Loucy (cell line): ENCODE measurements around the gene BCL7B.

Experiments
- H2AFZ ChIP-seq: fragments of 200-600 bp; sonication (generic); 2 replicates; pipeline ENCODE4 v1.6.0; 2016; ENCODE audit warnings: antibody characterized with exemption, mild to moderate bottlenecking, low read length, moderate library complexity
- H3F3A ChIP-seq: fragments of 200-600 bp; 2 replicates; pipeline ENCODE4 v1.6.0; 2016; ENCODE audit warnings: antibody characterized with exemption, low read depth, mild to moderate bottlenecking
- H3K27me3 ChIP-seq: fragments of 200-600 bp; sonication (generic); 2 replicates; pipeline ENCODE4 v1.6.1; 2014; ENCODE audit warnings: low read length, mild to moderate bottlenecking; ENCODE audit not compliant: insufficient read depth, poor library complexity, severe bottlenecking
- H3K36me3 ChIP-seq: fragments of 200-600 bp; sonication (generic); 2 replicates; pipeline ENCODE4 v1.6.1; 2016; ENCODE audit warnings: low read length; ENCODE audit not compliant: insufficient read depth
- H3K4me1 ChIP-seq: fragments of 200-600 bp; sonication (generic); 2 replicates; pipeline ENCODE4 v1.5.1; 2014; ENCODE audit warnings: low read length, mild to moderate bottlenecking; ENCODE audit not compliant: insufficient read depth, poor library complexity, severe bottlenecking
- H3K4me2 ChIP-seq: fragments of 200-600 bp; sonication (generic); 2 replicates; pipeline ENCODE4 v1.6.0; 2014; ENCODE audit warnings: antibody characterized with exemption, low read length, low read depth, mild to moderate bottlenecking; ENCODE audit not compliant: poor library complexity, severe bottlenecking
- H3K4me3 ChIP-seq: fragments of 200-600 bp; sonication (generic); 2 replicates; pipeline ENCODE4 v1.5.1; 2014; ENCODE audit warnings: low read length, mild to moderate bottlenecking, mixed read lengths; ENCODE audit not compliant: poor library complexity, severe bottlenecking
- H3K79me2 ChIP-seq: fragments of 200-600 bp; sonication (generic); 2 replicates; pipeline ENCODE4 v1.6.1; 2014; ENCODE audit warnings: low read length; ENCODE audit not compliant: insufficient read depth
- H3K9ac ChIP-seq: fragments of 200-600 bp; sonication (generic); 2 replicates; pipeline ENCODE4 v1.6.0; 2014; ENCODE audit warnings: mild to moderate bottlenecking, low read depth, low read length, moderate library complexity; ENCODE audit not compliant: poor library complexity, severe bottlenecking
- H3K9me2 ChIP-seq: fragments of 200-600 bp; sonication (generic); replicated peaks from 2 replicates; pipeline ENCODE4 v1.6.1; 2016; ENCODE audit warnings: low read depth, low read length, mixed read lengths
- H3K9me3 ChIP-seq: fragments of 200-600 bp; sonication (generic); 2 replicates; pipeline ENCODE4 v1.6.1; 2014; ENCODE audit warnings: mild to moderate bottlenecking, antibody characterized with exemption, low read length, low read depth; ENCODE audit not compliant: insufficient read depth
- H4K20me1 ChIP-seq: fragments of 200-600 bp; sonication (generic); 2 replicates; pipeline ENCODE4 v1.6.0; 2014; ENCODE audit warnings: antibody characterized with exemption, low read length, mild to moderate bottlenecking; ENCODE audit not compliant: insufficient read depth, poor library complexity, severe bottlenecking
- CTCF ChIP-seq: fragments of 200-600 bp; sonication (generic); conservative IDR thresholded peaks from 2 replicates; pipeline ENCODE4 v1.5.1; 2014; ENCODE audit warnings: mild to moderate bottlenecking, antibody characterized with exemption, low read length
- EZH2phosphoT487 ChIP-seq: fragments of 200-600 bp; IDR thresholded peaks from 2 replicates; pipeline ENCODE4 v1.6.1; 2018; ENCODE audit warnings: antibody characterized with exemption, mild to moderate bottlenecking, moderate library complexity, borderline replicate concordance

BCL7B gene

GRCh38 chr7:73522105-73522872 lies 35.2 kb downstream of the BCL7B start, which contains the start of gene BAZ1B:
BAZ1B (minus strand) TSS chr7:73522293; CDS start chr7:73521933, 360 bp downstream.
- H3K4me3 ChIP-seq = peak within 1 kb of the TSS; percentile 84
- peak within 1 kb of the TSS; percentile 72 for H2AFZ ChIP-seq
- peaks cover 64% of the 10 kb centered on the region for H3K79me2 ChIP-seq
- H3K36me3 ChIP-seq = no peaks in the 10 kb centered on the region; the same call in 1 of the 2 replicates
- peaks cover 11% of the 10 kb centered on the region for H3F3A ChIP-seq
- no peaks in the 10 kb centered on the region for H3K9me3 ChIP-seq
- H4K20me1 ChIP-seq = peaks cover 39% of the 10 kb centered on the region
- H3K4me2 ChIP-seq = peak within 1 kb of the TSS; percentile 93
- no peaks in the 10 kb centered on the region for H3K27me3 ChIP-seq
- TF ChIP-seq EZH2phosphoT487 (no peak), CTCF (no peak)
- H3K4me1 ChIP-seq = peaks cover 48% of the 10 kb centered on the region
- H3K9ac ChIP-seq = peak within 1 kb of the TSS; percentile 85
- no peaks in the 10 kb centered on the region for H3K9me2 ChIP-seq

GRCh38 chr7:73521636-73522104 lies 35.8 kb downstream of the BCL7B start:
- H3K79me2 ChIP-seq = peaks cover 70% of the 10 kb centered on the region
- H3K9me2 ChIP-seq = no peaks in the 10 kb centered on the region
- H3K27me3 ChIP-seq = no peaks in the 10 kb centered on the region
- peak overlapping the region; percentile 85 for H3K9ac ChIP-seq
- no peaks in the 10 kb centered on the region; the same call in 1 of the 2 replicates for H3K36me3 ChIP-seq
- TF ChIP-seq EZH2phosphoT487 (no peak), CTCF (no peak)
- H2AFZ ChIP-seq = 0 out of 2 replicates have a peak overlapping the region, but pooled peaks have one; percentile 72
- H3K4me1 ChIP-seq = peaks cover 47% of the 10 kb centered on the region
- H3K4me3 ChIP-seq = peak overlapping the region; percentile 84
- peak overlapping the region; percentile 93 for H3K4me2 ChIP-seq
- H3F3A ChIP-seq = peaks cover 7% of the 10 kb centered on the region
- no peaks in the 10 kb centered on the region for H3K9me3 ChIP-seq
- H4K20me1 ChIP-seq = peaks cover 45% of the 10 kb centered on the region

- Histone ChIP-seq H3K9me3 (no peaks in the 10 kb centered on the region), H3K4me2 (peak overlapping the region; percentile 93), H3F3A (peaks cover 7% of the 10 kb centered on the region), H3K4me3 (peak overlapping the region; percentile 84), H3K4me1 (peaks cover 42% of the 10 kb centered on the region), H2AFZ (no peak overlapping the region), H3K9me2 (no peaks in the 10 kb centered on the region), H3K27me3 (no peaks in the 10 kb centered on the region), H4K20me1 (peaks cover 52% of the 10 kb centered on the region), H3K9ac (peak overlapping the region; percentile 85), H3K79me2 (peaks cover 77% of the 10 kb centered on the region), H3K36me3 (peaks cover 6% of the 10 kb centered on the region; the same call in 1 of the 2 replicates)
- TF ChIP-seq CTCF = no peak
- no peak for TF ChIP-seq EZH2phosphoT487
These were observed 36.5 kb downstream of the BCL7B start for GRCh38 chr7:73520673-73521635.
